Urothelium cell line (cell line): ENCODE results near the gene NODAL.

ENCODE experiments used
- DNase-seq: peaks from one replicate; pipeline ENCODE4 v3.0.0; 2011; ENCODE audit warnings: low spot score, mixed read lengths
- FAIRE-seq: peaks from 2 replicates; lab custom pipeline; 2011; peaks lifted over from hg19 to GRCh38; lab: Jason Lieb, UNC

The NODAL gene

DNA sequence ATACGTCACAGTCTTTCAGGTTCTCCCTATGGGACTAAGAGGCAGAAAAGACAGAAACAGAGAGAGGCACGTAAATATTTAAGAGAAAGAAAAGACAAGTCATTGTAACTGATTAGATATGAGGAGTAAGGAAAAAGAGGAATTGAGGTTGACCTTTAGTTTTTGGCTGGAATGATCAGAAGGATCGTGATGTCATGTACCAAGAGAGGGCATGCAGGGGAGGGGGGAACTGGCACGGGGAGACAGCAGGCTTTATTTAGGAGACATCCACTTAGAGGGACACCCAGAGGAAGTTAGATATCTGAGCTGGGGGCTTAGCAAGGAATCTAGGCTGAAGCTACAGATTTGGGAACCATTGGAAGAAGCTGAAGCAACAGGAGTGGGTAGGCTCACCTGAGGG, 49.8 kb downstream of the NODAL start:
- FAIRE-seq (no peak), DNase-seq (no peak)
